PC-9 (cell line): ENCODE data around the gene C12orf57.

ENCODE experiments used
- EZH2 ChIP-seq: fragments of 200-600 bp; sonication (generic); IDR thresholded peaks from 2 replicates; pipeline ENCODE4 v1.8.0; 2017; ENCODE audit warnings: antibody characterized with exemption, low read depth
- TF ChIP-seq, protein P1 (sequence below): fragments of 200-600 bp; sonication (generic); conservative IDR thresholded peaks from 2 replicates; pipeline ENCODE4 v1.6.1; 2017; ENCODE audit warnings: mixed run types, antibody characterized with exemption, mild to moderate bottlenecking, moderate library complexity

- TF ChIP-seq EZH2 = no peak
- TF ChIP-seq, protein P1, sequence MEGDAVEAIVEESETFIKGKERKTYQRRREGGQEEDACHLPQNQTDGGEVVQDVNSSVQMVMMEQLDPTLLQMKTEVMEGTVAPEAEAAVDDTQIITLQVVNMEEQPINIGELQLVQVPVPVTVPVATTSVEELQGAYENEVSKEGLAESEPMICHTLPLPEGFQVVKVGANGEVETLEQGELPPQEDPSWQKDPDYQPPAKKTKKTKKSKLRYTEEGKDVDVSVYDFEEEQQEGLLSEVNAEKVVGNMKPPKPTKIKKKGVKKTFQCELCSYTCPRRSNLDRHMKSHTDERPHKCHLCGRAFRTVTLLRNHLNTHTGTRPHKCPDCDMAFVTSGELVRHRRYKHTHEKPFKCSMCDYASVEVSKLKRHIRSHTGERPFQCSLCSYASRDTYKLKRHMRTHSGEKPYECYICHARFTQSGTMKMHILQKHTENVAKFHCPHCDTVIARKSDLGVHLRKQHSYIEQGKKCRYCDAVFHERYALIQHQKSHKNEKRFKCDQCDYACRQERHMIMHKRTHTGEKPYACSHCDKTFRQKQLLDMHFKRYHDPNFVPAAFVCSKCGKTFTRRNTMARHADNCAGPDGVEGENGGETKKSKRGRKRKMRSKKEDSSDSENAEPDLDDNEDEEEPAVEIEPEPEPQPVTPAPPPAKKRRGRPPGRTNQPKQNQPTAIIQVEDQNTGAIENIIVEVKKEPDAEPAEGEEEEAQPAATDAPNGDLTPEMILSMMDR = no peak
Observed at GRCh38 chr12:6981152-6982052, 37.6 kb downstream of the C12orf57 start.
